CD4-positive, alpha-beta T cell treated with Interleukin-2 at 100 ng/mL for 4 hours (primary cell): ENCODE measurements around the gene MAK.
"Not testable (repeated sequence)": the region's sequence is repeated elsewhere in the genome, so short reads cannot be mapped to it uniquely, and the experiment has no call there.

ENCODE experiments used
- DNase-seq: peaks from one replicate; pipeline ENCODE4 v3.0.0-alpha.2; 2020; ENCODE audit warnings: low spot score

The MAK gene, protein sequence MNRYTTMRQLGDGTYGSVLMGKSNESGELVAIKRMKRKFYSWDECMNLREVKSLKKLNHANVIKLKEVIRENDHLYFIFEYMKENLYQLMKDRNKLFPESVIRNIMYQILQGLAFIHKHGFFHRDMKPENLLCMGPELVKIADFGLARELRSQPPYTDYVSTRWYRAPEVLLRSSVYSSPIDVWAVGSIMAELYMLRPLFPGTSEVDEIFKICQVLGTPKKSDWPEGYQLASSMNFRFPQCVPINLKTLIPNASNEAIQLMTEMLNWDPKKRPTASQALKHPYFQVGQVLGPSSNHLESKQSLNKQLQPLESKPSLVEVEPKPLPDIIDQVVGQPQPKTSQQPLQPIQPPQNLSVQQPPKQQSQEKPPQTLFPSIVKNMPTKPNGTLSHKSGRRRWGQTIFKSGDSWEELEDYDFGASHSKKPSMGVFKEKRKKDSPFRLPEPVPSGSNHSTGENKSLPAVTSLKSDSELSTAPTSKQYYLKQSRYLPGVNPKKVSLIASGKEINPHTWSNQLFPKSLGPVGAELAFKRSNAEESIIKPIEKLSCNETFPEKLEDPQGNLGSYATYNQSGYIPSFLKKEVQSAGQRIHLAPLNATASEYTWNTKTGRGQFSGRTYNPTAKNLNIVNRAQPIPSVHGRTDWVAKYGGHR

GRCh38 chr6:10837995-10838793, at the start of gene MAK:
MAK (minus strand) TSS chr6:10838539; CDS start chr6:10830648, 7,891 bp downstream.
- DNase-seq = peak; percentile 89

- DNase-seq = no peak
Measured at GRCh38 chr6:10886691-10887502, 48.6 kb upstream of the MAK start, which contains the start of gene SYCP2L. SYCP2L (plus strand) TSS chr6:10887052; CDS start chr6:10887127, 75 bp downstream.

DNA sequence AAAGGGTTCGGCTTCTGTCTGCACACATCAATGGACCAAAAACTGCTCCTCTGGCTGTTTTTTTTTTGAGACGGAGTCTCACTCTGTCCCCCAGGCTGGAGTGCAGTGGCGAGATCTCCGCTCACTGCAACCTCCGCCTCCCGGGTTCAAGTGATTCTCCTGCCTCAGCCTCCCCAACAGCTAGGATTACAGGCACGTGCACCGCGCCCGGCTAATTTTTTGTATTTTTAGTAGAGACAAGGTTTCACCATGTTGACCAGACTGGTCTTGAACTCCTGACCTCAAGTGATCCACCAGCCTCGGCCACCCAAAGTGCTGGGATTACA, 48.0 kb upstream of the MAK start:
- not testable (repeated sequence) for DNase-seq

DNA sequence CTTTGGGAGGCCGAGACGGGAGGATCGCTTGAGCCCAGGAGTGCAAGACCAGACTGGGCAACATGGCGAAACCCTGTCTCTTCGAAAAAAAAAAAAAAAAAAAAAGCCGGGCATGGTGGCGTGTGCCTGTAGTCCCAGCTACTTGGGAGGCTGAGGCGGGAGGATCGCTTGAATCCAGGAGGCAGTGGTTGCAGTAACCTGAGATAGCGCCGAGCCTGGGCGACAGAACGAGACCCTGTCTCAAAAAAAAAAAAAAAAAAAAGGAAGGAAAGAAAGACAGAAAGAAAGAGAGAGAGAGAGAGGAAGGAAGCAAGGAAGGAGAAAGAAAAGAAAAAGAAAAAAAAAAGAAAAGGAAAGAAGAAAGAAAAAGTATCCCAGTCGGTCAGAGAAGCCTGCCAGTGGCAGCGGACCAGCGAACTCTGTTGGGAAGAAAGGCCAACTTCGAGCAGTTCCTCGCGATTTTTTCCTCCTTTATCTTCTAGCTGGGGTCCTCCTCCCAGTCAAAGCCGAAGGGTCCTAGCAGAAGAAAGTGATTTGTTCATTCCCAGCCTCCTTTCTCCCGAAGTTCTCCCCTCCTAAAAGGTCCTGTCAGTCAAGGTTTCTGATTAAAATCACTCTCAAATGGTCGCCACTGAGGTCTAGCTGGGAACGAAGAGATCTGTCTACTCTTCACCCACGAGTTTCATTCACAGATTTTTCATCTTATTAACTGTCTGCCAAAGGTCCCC, 46.1 kb upstream of the MAK start:
- no peak for DNase-seq

GRCh38 chr6:10883312-10884244, 45.2 kb upstream of the MAK start:
- no peak for DNase-seq

DNA sequence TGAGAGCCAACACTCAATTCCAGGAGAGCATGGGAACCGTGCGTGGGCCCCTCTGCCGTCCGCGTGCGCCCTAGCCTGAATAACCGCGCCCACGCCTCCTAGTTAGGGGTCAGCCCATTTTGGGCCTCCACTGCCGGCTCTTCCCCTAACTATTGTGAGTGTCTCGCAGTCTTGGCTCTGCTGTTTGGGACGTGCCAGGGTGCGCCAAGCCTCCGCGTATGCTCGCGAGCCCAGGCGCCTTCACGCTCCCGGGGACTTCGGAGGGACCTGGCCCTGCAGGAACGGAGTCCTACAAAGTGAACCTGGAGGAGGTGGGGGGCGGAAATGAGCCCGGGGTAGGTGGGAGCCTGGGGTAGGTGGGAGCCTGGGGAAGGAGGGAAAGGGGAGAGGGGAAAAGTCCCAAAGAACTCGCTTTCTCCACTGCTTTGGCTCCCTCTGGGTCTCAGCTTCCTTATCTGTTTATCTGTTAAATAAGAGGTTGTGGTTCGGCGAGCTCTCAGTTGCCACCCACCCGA, 44.4 kb upstream of the MAK start:
- no peak for DNase-seq

DNA sequence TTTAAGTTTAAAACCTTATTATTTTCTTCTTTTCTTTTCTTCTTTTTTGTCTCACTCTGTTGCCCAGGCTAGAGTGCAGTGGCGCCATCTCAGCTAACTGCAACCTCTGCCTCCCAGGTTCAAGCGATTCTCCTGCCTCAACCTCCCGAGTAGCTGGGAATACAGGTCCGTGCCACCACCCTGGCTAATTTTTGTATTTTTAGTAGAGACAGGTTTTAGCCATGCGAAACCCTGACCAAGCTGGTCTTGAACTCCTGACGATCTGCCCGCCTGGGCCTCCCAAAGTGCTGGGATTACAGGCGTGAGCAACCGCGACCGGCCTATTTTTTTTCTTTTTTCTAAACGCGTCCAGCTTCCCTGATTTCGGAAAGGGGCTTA, 43.9 kb upstream of the MAK start:
- not testable (repeated sequence) for DNase-seq

GRCh38 chr6:10880366-10880765, 42.0 kb upstream of the MAK start:
- no peak for DNase-seq

GRCh38 chr6:10877871-10878270, 39.5 kb upstream of the MAK start:
- no peak for DNase-seq

- no peak for DNase-seq
Measured at GRCh38 chr6:10877012-10877411, 38.7 kb upstream of the MAK start.

DNA sequence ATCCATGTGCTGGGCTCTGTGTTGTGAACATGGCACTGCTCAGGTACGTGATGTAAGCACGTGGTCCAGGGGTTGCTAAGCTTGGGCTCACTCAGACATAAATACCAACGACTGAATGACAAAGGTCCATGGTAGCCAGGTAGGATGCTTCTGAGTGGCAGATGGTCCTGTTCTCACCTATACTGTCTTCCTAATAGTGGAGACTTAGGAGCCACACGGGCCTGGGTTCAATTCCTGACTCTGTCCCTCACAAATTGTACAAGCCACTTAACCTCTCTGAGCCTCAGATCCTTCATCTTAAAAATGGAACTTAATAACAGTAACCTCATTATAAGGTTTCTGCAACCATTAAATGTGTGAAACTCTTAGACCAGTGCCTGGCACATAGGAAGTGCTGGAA, 36.7 kb upstream of the MAK start:
- no peak for DNase-seq

DNA sequence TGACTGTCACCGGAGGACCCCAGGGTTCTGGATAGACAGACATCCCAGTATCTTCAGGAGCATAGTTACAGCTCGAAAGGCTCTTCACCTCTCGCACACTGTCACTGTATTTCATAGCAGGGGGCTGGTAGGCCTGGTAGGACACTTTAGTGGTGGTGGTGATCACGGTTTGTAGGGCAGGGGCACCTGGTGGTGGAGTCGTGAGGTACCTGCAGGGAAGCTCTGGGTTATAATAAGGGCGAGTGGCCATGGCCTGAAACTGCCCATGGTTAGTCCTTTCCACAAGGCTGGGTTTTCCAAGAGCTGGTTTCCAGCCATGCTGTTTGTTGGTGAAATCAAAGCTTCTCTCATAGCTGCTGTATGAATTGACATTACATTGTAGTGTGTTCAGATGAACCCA, 35.9 kb upstream of the MAK start:
- DNase-seq = no peak

GRCh38 chr6:10873374-10873773, 35.0 kb upstream of the MAK start:
- DNase-seq = no peak

DNA sequence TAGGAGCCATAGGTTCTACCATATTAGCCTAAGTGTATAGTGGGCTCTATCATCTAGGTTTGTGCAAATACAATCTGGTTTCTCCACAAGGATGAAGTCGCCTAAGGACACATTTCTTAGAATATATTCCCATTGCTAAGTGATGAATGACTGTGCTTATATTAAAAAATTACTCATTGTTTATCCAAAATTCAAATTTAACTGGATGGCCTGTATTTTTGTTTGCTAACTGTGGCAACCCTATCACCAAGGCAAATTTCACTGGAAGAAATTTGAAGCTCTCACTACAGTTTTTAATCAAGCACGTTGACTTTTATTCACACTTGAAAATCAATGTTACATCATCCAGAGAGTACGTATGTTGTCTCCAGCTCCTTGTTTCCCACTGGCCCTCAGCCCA, 29.6 kb upstream of the MAK start:
- DNase-seq = no peak

DNA sequence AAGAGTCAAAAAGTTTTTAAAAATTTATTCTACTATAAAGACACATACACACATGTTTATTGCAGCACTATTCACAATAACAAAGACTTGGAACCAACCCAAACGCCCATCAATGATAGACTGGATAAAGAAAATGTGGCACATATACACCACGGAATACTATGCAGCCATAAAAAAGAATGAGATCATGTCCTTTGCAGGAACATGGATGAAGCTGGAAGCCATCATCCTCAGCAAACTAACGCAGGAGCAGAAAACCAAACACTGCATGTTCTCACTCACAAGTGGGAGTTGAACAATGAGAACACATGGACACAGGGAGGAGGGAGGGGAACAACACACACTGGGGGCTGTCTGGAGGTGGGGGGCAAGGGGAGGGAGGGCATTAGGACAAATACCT, 28.4 kb upstream of the MAK start:
- not testable (repeated sequence) for DNase-seq

GRCh38 chr6:10863031-10863430, 24.7 kb upstream of the MAK start:
- DNase-seq = not testable (repeated sequence)

DNA sequence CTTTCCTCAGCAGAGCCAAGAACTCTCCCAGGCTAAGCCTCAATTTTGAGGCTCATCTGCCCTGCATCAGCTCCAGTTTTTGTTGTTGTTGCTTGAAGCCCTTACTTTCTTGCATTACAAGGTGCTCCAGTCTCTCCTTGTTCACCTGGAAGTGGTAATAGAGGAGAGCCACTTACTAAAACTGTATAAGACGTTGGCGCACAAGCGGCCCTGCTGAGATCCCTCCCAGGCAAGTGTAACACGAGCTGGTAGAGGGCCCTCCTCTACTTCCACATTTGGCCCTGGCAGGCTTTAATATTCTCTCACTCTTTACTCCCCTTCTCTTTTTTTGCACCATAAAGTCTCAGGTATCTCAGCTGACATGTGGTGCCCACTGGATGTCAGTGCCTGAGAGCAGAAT, 24.0 kb upstream of the MAK start:
- DNase-seq = no peak

GRCh38 chr6:10861086-10861485, 22.7 kb upstream of the MAK start:
- DNase-seq = no peak

DNA sequence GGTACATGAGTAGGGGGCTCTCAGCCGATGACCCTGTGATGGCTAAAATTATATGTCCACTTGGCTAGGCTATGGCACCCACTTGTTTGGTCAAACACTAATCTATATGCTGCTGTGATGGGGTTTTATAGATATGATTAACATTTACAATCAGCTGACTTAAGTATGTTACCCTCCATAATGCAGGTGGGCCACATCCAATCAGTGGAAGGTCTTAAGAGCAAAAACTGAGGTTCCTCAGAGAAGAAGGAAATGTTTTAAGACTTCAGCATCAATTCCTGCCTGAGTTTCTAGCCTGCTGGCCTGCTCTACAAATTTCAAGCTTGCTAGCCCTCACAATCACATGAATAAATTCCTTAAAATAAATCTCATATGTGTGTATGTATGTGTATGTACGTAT, 18.9 kb upstream of the MAK start:
- DNase-seq = no peak
